ENCODE data around the gene PRKG1. TPM values are rescaled to one million over a fixed set of nuclear protein-coding genes. Genes with fewer than 3 reads are reported as not detected.

Gene PRKG1
- total RNA-seq, 1 experiment from 2014 or later: 0.21 TPM

GRCh38 chr10:52077814-52078213 lies 1003.5 kb downstream of the PRKG1 start:
- no peaks in the 10 kb centered on the region for H3K9me3 Mint-ChIP-seq (ENCODE audit: low read depth, unreplicated experiment)
- intact Hi-C loops (cut with micrococcal nuclease; ENCODE audit: unreplicated experiment): no loop called here
- no TSS peak for BruUV-seq (replicated peaks)
- no peaks in the 10 kb centered on the region for H3K36me3 Mint-ChIP-seq (ENCODE audit: insufficient read depth, unreplicated experiment)
- DNase-seq: no peak
- H3K27ac Mint-ChIP-seq (ENCODE audit: unreplicated experiment): no peak overlapping the region
- no peak overlapping the region for H3K4me3 Mint-ChIP-seq (ENCODE audit: low read depth, unreplicated experiment)
- H3K4me1 Mint-ChIP-seq (ENCODE audit: low read depth, unreplicated experiment): no peaks in the 10 kb centered on the region
- no peaks in the 10 kb centered on the region for H3K27me3 Mint-ChIP-seq (ENCODE audit: unreplicated experiment)
- TF ChIP-seq, protein P1, sequence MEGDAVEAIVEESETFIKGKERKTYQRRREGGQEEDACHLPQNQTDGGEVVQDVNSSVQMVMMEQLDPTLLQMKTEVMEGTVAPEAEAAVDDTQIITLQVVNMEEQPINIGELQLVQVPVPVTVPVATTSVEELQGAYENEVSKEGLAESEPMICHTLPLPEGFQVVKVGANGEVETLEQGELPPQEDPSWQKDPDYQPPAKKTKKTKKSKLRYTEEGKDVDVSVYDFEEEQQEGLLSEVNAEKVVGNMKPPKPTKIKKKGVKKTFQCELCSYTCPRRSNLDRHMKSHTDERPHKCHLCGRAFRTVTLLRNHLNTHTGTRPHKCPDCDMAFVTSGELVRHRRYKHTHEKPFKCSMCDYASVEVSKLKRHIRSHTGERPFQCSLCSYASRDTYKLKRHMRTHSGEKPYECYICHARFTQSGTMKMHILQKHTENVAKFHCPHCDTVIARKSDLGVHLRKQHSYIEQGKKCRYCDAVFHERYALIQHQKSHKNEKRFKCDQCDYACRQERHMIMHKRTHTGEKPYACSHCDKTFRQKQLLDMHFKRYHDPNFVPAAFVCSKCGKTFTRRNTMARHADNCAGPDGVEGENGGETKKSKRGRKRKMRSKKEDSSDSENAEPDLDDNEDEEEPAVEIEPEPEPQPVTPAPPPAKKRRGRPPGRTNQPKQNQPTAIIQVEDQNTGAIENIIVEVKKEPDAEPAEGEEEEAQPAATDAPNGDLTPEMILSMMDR (IDR thresholded peaks at IDR 0.05; ENCODE audit: unreplicated experiment): no peak
- CTCF ChIA-PET: no interaction called here

DNA sequence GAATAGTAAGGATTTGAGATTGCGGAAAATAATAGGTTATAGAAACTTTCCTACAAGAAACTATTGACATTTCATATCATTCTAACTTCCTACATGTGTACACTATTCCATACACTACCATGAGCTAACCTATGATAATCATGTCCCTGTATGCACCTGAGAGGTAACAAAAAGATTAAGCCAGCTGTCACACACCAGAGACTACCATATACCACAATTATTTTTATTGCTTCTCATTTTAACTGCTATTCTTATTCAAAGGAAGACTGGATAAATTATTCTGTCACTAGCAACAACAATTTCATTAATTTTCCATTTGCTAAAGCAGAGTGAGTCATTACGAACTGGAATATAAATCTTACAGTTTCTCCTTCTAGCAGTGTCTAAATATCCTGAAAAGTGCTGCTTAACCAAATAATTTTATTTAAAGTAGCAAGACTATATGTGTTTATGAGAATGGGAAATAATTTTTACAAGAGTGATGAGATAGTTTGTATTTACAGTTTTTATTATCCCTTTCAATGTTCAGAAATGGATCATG lies 1004.2 kb downstream of the PRKG1 start:
- Mint-ChIP-seq H3K27me3 (ENCODE audit: unreplicated experiment) (no peaks in the 10 kb centered on the region), H3K4me3 (ENCODE audit: low read depth, unreplicated experiment) (no peak overlapping the region), H3K4me1 (ENCODE audit: low read depth, unreplicated experiment) (no peaks in the 10 kb centered on the region), H3K9me3 (ENCODE audit: low read depth, unreplicated experiment) (no peaks in the 10 kb centered on the region), H3K36me3 (ENCODE audit: insufficient read depth, unreplicated experiment) (no peaks in the 10 kb centered on the region), H3K27ac (ENCODE audit: unreplicated experiment) (no peak overlapping the region)
- TF ChIP-seq, protein P1 (IDR thresholded peaks at IDR 0.05; ENCODE audit: unreplicated experiment): no peak
- intact Hi-C loops (cut with micrococcal nuclease; ENCODE audit: unreplicated experiment): no loop called here
- BruUV-seq (replicated peaks): no TSS peak
- no peak for DNase-seq
- CTCF ChIA-PET: no interaction called here

- Mint-ChIP-seq H3K9me3 (ENCODE audit: low read depth, unreplicated experiment) (no peaks in the 10 kb centered on the region), H3K36me3 (ENCODE audit: insufficient read depth, unreplicated experiment) (no peaks in the 10 kb centered on the region), H3K4me3 (ENCODE audit: low read depth, unreplicated experiment) (no peak overlapping the region), H3K27ac (ENCODE audit: unreplicated experiment) (no peak overlapping the region), H3K4me1 (ENCODE audit: low read depth, unreplicated experiment) (no peaks in the 10 kb centered on the region), H3K27me3 (ENCODE audit: unreplicated experiment) (no peaks in the 10 kb centered on the region)
- CTCF ChIA-PET: no interaction called here
- TF ChIP-seq, protein P1 (IDR thresholded peaks at IDR 0.05; ENCODE audit: unreplicated experiment): no peak
- DNase-seq: no peak
- BruUV-seq (replicated peaks): no TSS peak
- intact Hi-C loops (cut with micrococcal nuclease; ENCODE audit: unreplicated experiment): no loop called here
These were observed 1008.0 kb downstream of the PRKG1 start for GRCh38 chr10:52082307-52082706.

DNA sequence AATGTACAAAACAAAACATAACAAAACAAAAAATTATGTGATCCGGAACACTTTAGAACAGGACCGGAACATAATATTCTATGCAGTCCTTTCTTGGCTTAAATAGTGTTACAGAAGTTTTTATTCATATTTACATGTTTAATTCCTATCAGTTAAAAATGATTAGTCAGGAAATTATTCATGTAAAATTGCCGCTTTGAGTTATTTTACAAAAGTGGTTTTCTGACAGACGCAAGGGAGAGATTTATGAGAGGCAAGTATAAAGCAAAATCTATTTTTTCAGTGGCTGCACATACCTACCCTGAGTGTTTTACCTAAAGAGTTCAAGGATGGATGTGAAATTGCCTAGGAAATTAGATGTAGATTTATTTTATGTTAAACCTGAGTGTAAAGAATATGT lies 1009.1 kb downstream of the PRKG1 start:
- BruUV-seq (replicated peaks): no TSS peak
- DNase-seq: no peak
- H3K27ac Mint-ChIP-seq (ENCODE audit: unreplicated experiment): no peak overlapping the region
- H3K36me3 Mint-ChIP-seq (ENCODE audit: insufficient read depth, unreplicated experiment): no peaks in the 10 kb centered on the region
- CTCF ChIA-PET: no interaction called here
- TF ChIP-seq, protein P1 (IDR thresholded peaks at IDR 0.05; ENCODE audit: unreplicated experiment): no peak
- no peak overlapping the region for H3K4me3 Mint-ChIP-seq (ENCODE audit: low read depth, unreplicated experiment)
- H3K27me3 Mint-ChIP-seq (ENCODE audit: unreplicated experiment): no peaks in the 10 kb centered on the region
- H3K9me3 Mint-ChIP-seq (ENCODE audit: low read depth, unreplicated experiment): no peaks in the 10 kb centered on the region
- intact Hi-C loops (cut with micrococcal nuclease; ENCODE audit: unreplicated experiment): no loop called here
- no peaks in the 10 kb centered on the region for H3K4me1 Mint-ChIP-seq (ENCODE audit: low read depth, unreplicated experiment)
